Measurements from ENCODE around the gene EID2B. TPM values are rescaled to one million over a fixed set of nuclear protein-coding genes. Genes with fewer than 3 reads are reported as not detected.

EID2B gene
- total and polyA plus RNA-seq, 2 of the 13 experiments (the other 11 are each of a cell fraction or from before 2014, with no cell fraction given): 2.5 to 3.7 TPM

DNA sequence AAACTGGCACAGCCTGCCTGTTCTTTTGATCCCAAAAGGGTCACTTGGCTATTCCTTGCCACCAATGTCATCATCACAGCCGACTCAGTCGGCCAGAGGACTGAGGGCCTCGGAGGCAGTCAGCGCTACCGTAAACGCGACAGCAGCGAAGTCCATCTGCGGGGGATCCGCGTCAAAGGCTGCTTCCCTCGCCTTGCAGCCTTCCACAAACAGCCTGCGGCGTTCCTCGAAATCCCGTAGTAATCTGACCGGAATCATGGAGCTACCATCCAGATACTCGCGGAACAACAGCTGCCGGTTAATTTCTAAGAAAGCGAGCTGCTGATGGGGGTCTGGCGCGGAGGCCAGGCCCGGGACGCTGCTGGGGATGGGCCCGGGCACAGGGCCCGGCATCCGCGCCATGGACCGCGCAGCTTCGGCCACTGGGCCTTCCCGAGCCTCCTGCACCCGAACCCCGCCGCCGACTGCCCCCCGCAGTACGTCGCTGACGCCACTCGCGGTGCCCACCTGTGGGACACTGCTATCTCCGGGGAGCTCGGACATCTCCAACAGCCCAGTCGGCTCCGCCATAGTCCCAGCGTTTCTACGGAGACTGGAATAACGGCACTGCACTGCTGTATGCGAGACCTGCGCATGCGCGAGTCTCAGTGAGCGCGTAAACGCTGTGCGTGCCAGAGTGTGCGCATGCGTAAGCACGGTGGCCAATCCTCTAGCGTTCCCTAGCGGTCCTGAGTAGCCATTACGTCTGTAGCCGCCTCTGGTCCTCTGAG is at the start of gene EID2B (continued):
- TF ChIP-seq PHF20 (CRISPR knock-in tag; IDR thresholded peaks at IDR 0.05) (no peak), ZNF17 (CRISPR knock-in tag; IDR thresholded peaks at IDR 0.05) (no peak), ZBTB1 (CRISPR knock-in tag; IDR thresholded peaks at IDR 0.05; ENCODE audit: borderline replicate concordance) (no peak), KDM5B (CRISPR knock-in tag; IDR thresholded peaks at IDR 0.05; ENCODE audit: borderline replicate concordance) (no peak; the same call in 1 of the 2 replicates), CBX5 (CRISPR knock-in tag; IDR thresholded peaks at IDR 0.05; ENCODE audit: borderline replicate concordance) (peak; percentile 18; the same call in 1 of the 2 replicates), CC2D1A (CRISPR knock-in tag; IDR thresholded peaks at IDR 0.05) (no peak), FOXO1 (CRISPR knock-in tag; IDR thresholded peaks at IDR 0.05) (no peak), CHD4 (IDR thresholded peaks at IDR 0.05; ENCODE audit: borderline replicate concordance, low read length) (no peak), PHF21A (CRISPR knock-in tag; IDR thresholded peaks at IDR 0.05) (no peak), ZNF772 (CRISPR knock-in tag; IDR thresholded peaks at IDR 0.05) (no peak), NCOR1 (IDR thresholded peaks at IDR 0.05; ENCODE audit: borderline replicate concordance, low read length) (no peak), RBAK (CRISPR knock-in tag; IDR thresholded peaks at IDR 0.05) (no peak), ZSCAN29 (CRISPR knock-in tag; conservative IDR thresholded peaks at IDR 0.05) (peak; percentile 72; the same call in 1 of the 2 replicates), ZNF660 (CRISPR knock-in tag; IDR thresholded peaks at IDR 0.05; ENCODE audit: borderline replicate concordance, low read depth) (no peak)
- TF ChIP-seq, protein P1, sequence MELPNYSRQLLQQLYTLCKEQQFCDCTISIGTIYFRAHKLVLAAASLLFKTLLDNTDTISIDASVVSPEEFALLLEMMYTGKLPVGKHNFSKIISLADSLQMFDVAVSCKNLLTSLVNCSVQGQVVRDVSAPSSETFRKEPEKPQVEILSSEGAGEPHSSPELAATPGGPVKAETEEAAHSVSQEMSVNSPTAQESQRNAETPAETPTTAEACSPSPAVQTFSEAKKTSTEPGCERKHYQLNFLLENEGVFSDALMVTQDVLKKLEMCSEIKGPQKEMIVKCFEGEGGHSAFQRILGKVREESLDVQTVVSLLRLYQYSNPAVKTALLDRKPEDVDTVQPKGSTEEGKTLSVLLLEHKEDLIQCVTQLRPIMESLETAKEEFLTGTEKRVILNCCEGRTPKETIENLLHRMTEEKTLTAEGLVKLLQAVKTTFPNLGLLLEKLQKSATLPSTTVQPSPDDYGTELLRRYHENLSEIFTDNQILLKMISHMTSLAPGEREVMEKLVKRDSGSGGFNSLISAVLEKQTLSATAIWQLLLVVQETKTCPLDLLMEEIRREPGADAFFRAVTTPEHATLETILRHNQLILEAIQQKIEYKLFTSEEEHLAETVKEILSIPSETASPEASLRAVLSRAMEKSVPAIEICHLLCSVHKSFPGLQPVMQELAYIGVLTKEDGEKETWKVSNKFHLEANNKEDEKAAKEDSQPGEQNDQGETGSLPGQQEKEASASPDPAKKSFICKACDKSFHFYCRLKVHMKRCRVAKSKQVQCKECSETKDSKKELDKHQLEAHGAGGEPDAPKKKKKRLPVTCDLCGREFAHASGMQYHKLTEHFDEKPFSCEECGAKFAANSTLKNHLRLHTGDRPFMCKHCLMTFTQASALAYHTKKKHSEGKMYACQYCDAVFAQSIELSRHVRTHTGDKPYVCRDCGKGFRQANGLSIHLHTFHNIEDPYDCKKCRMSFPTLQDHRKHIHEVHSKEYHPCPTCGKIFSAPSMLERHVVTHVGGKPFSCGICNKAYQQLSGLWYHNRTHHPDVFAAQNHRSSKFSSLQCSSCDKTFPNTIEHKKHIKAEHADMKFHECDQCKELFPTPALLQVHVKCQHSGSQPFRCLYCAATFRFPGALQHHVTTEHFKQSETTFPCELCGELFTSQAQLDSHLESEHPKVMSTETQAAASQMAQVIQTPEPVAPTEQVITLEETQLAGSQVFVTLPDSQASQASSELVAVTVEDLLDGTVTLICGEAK (IDR thresholded peaks at IDR 0.05): no peak
- TF ChIP-seq, protein P1 (CRISPR knock-in tag; IDR thresholded peaks at IDR 0.05): no peak
- TF ChIP-seq, protein P2, sequence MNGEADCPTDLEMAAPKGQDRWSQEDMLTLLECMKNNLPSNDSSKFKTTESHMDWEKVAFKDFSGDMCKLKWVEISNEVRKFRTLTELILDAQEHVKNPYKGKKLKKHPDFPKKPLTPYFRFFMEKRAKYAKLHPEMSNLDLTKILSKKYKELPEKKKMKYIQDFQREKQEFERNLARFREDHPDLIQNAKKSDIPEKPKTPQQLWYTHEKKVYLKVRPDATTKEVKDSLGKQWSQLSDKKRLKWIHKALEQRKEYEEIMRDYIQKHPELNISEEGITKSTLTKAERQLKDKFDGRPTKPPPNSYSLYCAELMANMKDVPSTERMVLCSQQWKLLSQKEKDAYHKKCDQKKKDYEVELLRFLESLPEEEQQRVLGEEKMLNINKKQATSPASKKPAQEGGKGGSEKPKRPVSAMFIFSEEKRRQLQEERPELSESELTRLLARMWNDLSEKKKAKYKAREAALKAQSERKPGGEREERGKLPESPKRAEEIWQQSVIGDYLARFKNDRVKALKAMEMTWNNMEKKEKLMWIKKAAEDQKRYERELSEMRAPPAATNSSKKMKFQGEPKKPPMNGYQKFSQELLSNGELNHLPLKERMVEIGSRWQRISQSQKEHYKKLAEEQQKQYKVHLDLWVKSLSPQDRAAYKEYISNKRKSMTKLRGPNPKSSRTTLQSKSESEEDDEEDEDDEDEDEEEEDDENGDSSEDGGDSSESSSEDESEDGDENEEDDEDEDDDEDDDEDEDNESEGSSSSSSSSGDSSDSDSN (CRISPR knock-in tag; IDR thresholded peaks at IDR 0.05): peak; percentile 70; the same call in 1 of the 2 replicates
- TF ChIP-seq, protein P3, sequence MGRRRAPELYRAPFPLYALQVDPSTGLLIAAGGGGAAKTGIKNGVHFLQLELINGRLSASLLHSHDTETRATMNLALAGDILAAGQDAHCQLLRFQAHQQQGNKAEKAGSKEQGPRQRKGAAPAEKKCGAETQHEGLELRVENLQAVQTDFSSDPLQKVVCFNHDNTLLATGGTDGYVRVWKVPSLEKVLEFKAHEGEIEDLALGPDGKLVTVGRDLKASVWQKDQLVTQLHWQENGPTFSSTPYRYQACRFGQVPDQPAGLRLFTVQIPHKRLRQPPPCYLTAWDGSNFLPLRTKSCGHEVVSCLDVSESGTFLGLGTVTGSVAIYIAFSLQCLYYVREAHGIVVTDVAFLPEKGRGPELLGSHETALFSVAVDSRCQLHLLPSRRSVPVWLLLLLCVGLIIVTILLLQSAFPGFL (CRISPR knock-in tag; IDR thresholded peaks at IDR 0.05): no peak

Measured in HepG2 (cell line).